GM19463 (cell line): ENCODE measurements around the gene RETSAT.
"Not testable (repeated sequence)": the region's sequence is repeated elsewhere in the genome, so short reads cannot be mapped to it uniquely, and the experiment has no call there.

Experiments
- ATAC-seq: cut with Tn5 transposase; IDR thresholded peaks from one replicate; pipeline ENCODE4 v1.9.1; 2021; ENCODE audit warnings: mild to moderate bottlenecking, moderate library complexity; ENCODE audit not compliant: unreplicated experiment

The RETSAT gene

DNA sequence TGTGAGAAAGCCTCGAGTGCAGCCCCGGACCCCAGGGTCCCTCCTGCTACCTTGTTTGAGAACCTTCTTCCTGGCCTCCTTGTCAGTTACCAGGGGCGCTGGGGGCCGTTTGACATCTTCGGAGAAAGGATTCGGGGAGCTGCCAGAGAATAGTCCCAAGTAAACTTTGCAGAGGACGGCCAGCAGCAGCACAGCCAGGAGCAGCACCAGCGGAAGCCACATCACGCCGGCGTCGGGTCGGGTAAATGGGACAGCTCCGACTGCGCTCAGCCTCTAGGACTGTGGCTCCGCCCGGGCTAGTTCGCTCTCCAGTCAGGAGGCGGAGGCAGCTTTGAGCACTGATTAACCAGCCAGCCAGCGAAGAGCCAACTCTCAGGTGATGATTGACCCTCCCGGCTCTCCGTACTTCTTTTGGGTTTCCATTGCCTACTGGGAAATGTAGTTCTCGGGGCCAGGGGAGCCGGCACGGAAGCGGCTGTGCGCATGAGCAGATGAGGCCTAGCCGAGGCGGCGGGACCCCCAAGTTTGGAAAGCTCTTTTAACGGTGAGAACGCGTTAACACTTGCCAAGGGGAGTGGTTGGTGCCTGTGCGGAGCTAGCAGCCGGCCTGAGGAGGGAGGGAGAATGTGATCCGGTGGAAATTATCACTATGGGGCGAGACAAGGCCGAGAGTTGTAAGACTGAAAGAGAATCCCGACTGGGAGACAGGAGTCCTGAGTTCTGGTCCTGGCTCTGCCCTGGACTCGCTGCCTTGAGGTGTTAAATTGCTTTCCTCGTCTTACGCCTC is at the start of gene RETSAT, which contains the start of gene ELMOD3:
TSS of gene RETSAT (minus strand) at position 243 of the 787 bp plus-strand sequence. CDS start at position 222, 21 bp downstream.
TSS of gene ELMOD3 (plus strand) at position 484 of the 787 bp plus-strand sequence. CDS start 2,430 bp downstream, outside the sequence.
- peak; percentile 98 for ATAC-seq

DNA sequence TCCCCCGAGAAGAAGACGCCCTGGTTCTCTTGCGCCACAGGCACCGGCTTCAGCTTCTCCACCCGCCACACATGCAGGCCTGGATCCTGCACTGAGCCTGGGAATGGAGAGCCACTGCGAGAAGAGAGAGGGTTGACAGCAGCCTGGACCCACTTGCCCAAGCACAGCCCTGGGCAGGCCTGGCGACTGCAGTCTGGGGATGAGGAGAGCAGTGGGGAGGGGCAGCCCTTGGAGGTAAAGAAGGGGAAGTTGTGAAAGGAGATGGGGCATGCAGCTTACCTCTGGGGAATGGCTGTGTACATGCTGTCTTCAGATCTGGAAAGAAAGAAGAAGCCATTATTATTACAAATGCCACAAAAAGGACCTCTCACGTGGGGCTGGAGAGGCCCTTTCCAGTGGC is 47.5 kb upstream of the RETSAT start:
- no peak for ATAC-seq

DNA sequence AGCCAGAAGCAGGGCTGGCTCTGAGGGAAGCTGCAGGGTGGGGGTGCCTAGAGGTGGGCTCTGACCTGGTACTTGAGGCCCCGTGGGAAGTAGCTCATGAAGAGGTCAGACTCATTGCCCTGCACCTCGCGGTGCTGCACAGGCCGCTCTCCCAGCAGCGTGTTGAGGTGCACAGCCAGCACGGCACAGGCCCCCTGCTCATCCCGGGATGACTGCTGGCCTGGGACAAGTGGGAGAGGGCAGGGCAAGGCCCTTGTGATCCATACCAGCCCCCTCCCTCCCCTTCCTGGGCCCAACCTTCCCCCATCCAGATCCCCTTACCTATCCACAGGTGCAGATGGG is 47.1 kb upstream of the RETSAT start:
- no peak for ATAC-seq

DNA sequence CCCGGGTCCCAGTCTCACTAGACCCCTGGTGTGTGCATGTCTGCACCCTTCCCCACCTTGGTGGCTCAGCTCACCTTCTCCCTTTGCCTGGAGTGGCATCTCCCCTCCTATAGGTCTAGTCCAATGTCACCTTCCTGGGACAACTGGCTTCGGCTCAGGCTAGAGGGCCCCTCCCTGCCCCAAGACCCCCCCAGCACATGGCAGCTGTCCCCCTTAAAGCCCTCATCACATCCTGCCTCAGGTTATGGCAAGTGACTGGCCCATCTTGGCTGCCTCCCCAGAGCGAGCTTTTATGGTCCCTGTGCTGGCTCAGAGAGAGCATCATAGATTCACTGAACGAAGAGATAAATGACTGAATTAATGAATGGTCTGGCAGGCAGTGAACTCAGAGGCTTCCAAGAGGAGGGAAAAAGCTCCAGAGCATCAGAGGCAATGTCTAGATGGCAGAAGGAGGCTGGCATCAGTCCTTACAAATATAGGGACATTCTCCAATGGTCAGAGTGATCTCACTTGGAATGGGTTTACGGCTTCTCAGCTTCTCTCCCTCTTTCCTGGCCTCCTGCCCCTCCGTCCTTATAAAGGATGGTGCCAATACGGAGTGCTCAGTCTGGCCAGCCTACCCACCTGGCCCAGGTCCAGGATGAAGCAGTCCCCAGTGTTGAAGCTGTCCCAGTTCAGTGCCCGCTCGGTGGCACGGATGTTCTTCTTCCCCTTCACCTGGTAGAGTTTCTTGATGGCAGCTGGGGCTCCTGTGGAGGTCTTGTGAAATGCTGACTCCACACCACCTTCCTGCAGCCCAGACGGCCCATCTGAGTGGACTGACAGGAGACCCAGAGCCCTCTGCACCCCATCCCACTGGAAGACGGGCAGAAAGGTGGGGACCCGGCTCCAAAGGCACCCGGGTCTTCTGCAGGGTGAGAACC is 46.5 kb upstream of the RETSAT start:
- no peak for ATAC-seq

DNA sequence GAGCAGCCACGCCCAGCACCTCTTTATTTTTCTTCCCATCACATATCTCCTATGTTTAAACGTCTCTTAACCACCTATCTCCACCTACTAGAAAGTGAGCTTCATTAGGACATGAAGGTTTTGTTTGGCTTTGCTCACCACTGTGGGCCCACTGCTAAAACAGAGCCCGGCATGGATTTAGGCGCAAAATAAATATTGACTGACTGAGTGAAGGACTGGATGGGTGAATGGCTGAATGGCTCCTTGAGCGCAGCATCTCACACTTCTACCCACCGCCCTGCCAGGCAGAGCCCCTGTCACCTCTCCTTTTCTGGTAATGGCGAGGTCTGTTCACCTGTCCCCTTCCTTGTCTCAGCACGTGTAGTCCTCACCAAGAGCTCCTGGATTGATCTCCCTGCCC is 45.7 kb upstream of the RETSAT start:
- ATAC-seq, result no peak

DNA sequence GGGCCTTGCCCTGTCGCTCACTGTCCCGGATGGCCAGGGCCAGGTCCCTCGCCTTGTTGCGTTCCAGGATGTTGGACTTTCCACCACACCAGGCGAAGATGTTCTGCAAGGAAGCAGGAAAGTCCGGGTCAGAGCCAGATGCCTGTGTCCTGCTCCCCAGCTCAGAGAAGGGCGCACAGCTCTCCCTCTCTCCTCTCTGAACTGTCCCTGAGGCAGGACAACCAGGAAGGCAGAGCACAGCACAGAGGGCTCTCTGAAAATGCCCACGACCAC is 44.8 kb upstream of the RETSAT start:
- ATAC-seq, result no peak

DNA sequence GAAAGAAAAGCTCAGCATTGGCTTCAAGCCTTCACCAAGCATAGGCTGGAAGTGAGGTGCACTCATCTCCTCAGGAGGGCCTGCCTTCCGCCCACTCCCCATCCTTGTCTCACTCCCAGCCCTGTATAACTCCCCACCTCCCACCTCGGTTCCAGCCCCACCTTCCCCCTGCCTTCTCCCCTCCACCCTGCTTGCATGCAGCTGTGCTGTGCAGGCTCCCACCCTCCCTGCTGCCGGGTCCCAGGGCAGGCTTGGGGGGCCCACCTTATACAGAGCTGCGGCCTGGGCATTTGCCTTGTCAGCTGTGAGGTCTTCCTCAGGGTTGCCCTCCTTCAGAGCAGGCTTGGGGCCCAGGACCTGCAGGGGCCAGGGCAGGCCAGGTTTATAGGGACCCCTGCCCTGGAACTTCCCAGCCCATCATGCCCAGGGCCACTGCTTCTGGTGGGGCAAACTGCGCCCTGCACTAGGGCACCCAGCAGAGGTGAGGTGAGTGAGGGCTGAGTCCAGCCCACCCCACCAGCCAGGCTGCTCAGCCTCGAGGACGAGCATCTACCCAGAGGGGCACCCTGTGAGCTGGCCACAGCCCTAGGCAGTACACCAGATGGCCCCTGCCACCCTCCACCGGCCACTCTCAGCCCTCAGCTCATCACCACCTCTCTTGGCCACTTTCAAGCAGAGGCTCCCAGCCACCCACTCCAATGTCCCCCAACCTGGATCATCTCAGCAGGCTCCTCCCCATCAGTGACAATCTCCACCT is 44.3 kb upstream of the RETSAT start:
- no peak for ATAC-seq

DNA sequence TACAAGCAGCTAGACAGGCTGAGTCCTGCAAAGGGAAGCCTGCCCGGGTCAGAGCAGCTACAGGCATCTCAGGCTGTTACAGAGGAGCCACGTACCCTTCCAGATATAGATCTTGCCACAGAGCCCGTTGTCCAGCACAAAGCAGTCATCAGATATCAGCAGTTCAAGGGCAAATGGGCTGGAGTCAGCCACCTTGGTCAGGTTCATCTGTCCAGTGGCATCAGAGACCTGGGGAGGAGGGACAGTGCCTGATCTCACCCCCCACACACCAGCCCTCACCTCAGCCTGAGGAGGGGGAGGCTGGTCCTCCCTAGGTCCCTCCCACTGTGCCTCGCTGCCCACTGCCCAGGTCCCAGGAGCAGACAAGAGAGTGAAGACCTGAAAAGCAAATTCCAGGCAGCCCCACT is 43.6 kb upstream of the RETSAT start:
- ATAC-seq, result no peak

DNA sequence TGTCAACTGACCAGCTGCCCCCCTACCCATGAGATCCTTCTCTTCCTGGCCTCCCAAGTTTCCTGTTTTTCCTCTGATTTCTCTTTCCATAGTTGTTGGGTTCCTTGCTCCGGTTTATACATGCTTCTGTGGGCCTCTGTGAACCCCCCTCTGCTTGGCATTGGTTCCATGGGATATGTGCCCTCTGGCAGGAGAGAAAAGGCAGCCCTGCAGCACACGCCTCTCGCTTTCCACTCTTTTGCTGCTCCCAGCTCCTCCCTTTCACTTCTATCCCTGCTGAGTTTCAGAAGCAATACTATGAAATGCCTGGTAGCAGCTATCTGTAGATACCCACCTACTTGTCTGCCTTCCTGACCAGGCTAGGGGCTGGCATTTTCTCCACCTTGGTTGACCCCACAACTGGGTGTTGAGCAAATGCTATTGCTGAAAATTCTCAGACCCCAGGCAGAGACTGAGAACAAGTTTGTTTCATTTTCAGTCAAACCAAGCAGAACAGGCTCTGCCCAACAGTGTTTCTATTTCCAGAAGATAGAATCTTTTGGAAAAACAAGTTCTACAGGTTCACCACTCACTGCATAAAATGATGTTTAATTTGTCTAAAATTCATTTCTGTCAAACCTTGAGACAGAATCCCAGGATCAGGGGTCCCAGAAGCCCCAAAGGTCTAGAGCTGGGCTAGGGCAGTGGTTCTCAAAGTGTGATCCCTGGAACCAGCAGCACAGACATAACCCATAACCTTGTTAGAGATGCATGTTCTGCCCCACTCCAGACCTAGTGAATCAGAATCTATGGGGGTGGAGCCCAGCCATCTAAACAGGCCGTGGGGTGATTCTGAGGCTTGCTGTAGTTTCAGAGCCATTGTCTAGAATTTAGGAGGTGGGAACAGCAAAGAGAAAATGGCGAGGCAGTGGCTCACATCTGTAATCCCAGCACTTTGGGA is 42.5 kb upstream of the RETSAT start:
- ATAC-seq, result no peak

DNA sequence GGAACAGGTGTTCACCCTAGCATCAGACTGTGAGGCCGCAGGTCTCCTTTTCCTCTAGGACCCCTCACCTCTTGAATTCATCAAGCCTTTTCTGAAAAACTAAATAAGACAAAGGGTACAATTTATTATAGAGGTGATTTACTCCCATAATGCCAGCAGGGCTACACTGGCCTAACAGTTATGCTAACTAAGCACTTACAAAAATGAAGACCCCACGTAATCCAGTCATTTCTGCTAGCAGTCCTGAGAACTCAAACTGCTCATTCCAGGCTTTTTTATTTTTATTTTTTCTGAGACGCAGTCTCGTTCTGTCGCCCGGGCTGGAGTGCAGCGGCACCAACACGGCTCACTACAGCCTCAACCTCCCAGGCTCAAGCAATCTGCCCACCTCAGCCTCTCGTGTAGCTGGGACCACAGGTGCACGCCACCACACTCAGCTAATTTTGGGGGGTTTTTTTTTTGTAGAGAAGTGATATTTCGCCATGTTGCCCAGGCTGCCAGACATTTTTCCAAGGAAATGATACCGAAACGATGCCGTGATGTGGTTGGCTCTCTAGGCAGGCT is 41.7 kb upstream of the RETSAT start:
- no peak for ATAC-seq

DNA sequence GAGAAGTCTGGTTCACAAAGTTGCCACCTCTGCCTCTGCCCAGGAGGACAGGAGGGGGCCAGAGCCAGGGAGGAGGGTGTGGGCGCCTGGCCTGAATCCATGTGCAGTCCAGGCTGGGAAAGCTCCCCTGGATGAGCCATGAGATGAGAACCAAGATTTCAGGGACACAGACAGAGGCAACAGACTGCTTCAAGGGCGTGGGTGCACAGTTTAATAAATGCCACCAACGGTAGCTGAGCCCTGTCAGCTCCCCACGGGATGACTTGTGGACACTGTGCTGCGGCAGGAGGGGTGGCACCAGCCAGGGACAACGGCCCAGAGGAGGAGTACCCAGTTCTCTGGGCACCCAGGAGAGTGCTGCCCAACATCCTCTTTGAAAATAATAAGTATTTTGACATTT is 40.6 kb upstream of the RETSAT start:
- ATAC-seq, result no peak

DNA sequence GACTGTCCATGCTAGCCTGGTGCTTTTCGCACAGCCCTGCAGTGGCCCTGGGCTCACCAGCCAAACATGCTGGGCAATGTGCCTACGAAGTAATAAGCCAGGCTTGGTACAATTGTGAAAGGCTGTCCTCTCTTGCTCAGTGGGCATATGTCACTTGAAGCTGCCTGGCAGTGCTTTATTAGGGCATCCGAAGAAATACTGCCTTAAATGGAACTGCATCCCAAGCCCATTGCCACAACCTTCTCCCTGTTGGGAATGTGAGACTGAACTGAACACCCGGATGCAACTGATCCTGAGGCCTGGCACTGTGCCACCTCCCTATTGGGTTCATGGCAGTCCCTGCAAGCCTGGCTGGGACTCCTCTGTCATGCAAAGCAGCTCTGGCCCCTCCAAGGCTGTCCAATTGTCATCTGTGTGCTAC is 39.9 kb upstream of the RETSAT start:
- no peak for ATAC-seq

DNA sequence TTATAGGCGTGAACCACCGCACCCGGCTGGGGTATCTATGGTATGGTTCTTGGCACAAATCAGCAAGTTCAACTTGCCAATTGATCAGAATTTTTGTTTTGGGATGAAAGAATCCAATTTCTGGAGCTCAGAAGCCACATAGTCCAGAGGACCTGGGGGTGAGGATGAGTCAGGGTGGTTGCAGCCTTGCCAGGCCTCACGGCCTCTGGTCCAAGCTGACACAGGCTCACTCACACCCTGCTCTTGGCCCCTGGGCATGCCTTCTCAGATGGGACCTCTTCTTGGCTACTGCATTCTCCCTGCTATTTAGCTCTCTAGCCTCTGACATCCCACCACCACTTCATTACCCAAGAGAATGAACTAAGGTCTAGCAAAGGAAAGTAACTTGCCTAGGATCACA is 39.5 kb upstream of the RETSAT start:
- ATAC-seq, result no peak

DNA sequence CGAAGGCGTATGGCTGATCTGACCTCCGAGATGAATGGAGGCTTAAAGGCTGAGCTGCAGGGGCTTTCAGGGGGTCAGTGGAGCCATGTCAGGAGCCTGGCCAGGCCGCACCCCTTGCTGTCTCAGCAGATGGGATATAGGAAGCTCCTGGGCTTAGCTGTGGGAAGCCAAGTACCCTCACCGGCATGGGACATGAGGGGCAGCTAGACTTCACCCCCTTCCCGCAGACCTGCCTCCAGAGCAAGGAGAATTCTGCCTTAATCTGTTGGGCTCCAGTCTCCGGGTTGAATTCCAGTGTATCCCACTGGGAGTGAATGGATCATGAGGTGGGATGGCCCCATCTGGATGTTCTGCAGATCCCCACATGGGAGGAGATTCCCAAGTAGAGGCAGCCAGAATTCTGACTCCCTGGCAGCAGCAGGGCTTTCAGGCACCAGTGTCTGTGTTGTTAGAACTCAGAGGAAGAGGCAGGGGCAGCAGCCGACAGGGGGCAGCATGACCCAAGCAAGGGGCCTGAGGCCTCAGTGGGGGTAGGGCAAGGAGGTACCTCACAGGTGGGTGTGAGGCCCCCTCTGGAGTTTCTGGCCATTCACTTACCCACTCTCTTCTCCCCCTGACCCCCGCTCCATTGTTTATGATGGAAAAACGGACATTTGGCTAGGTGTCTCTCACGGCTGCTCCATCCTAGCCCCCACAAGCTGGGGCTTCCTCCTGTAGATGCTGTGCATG is 36.8 kb upstream of the RETSAT start:
- no peak for ATAC-seq

DNA sequence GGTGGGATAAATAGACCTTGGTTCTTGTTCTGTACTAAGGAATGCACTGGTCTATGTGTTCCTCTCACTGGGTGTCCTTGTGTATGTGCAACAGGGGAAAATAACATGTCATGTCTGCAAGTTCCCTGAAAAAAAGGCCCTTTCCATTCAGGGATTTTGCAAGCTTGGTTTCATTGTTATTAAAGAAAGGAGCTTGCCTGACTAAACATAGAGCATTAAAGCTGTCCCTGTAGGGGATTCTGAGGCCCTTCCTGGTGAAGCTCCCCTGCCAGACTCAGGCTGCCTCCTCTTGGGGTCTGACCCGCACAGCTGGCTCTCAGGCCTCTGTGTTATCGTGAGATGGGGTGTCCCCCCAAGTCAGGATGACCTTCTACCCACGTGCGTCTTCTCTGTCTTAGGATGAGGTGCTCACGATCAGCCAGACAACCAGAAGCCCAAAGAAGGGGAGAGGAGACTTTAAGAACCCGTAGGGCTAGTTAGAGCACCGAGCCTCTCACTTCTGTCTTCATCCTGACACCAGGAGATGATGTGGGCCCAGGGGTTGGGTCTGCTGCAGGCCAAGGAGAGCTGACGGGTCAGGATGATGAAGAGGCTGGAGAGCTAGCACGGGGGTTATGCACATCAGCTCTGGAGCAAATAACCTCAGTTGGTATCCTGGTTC is 34.7 kb upstream of the RETSAT start:
- ATAC-seq, result no peak

DNA sequence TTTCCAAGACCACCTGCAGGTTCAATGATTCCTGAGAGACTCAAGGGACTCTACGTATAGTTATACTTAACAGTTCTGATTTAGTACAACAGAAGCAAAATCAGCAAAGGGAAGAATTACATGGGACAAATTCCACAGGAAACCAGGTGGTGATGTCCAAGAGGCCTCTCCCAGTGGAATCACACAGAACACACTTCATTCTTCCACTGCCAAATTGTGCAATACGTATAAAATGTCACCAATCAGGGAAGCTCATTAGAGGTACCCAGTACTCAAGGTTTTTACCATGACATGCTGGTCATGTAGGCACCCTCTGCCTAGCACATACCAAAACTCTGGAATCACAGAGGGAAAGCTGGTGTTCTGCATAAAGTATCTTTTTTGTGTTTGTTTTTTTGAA is 33.4 kb upstream of the RETSAT start:
- no peak for ATAC-seq

DNA sequence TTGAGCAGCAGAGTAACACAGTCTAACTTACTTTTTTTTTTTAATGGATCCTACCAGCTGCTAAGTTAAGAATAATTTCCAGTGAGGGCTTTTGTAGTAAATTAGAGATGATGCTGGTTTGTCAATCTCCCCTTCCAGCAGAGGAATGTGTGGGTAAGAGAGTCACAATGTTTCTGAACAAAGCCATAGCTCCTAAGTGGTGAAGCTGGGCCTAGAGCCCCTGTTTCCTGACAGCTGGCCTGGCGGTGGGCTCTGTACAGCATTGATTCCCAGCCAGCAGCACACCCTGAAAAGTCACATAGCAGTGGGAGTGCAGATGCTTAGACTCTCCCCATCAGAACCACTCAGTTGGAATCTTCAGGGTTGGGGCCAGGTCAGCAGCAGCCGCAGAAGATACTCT is 31.4 kb upstream of the RETSAT start:
- ATAC-seq, result no peak

DNA sequence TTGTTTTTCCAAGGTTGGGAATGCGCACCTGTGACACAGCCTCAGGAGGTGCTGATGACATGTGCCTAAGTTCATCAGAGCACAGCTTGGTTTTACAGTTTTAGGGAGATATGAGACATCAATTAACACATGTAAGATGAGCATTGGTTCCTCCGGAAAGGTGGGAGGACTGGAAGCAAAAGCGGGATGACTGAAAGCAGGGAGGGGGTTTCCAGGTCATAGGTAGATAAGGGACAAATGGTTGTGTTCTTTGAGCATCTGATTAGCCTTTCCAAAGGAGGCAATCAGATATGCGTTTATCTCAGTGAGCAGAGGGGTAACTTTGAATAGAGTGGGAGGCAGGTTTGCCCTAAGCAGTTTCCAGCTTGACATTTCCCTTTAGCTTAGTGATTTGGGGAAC is 29.5 kb upstream of the RETSAT start:
- no peak for ATAC-seq

DNA sequence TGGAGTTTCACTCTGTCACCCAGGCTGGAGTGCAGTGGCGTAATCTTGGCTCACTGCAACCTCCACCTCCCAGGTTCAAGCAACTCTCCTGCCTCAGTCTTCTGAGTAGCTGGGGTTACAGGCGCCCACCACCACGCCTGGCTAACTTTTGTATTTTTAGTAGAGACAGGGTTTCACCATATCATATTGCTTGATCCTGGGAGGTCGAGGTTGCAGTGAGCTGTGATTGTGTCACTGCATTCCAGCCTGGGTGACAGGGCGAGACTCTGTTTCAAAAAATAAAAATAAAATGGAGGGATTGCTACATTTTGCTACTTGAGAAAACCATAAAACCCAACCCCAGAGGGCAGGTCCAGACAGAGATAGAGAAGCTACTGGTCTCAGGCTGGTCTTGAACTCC is 28.8 kb upstream of the RETSAT start:
- not testable (repeated sequence) for ATAC-seq
